Stimulated activated CD4-positive, alpha-beta T cell treated with anti-CD3 and anti-CD28 coated beads, Interleukin-2, amount 100 ng/mL, for 24 hours (primary cell): Measurements from ENCODE around the gene FASTKD1.
"Not testable (repeated sequence)": the region's sequence is repeated elsewhere in the genome, so short reads cannot be mapped to it uniquely, and the experiment has no call there.

Experiments used
- DNase-seq, 2 donors: peaks; one replicate each; pipeline ENCODE4 v3.0.0-alpha.2; 2020

Gene FASTKD1

GRCh38 chr2:169569948-169570347, 3.7 kb downstream of the FASTKD1 start:
- DNase-seq = no peak

- no peak for DNase-seq
Measured at GRCh38 chr2:169565686-169566085, 8.0 kb downstream of the FASTKD1 start.

GRCh38 chr2:169562519-169562918, 11.1 kb downstream of the FASTKD1 start:
- no peak for DNase-seq

- not testable (repeated sequence) for DNase-seq
Measured at GRCh38 chr2:169562084-169562483, 11.6 kb downstream of the FASTKD1 start.

GRCh38 chr2:169561364-169561763, 12.3 kb downstream of the FASTKD1 start:
- no peak for DNase-seq

GRCh38 chr2:169546756-169547155, 26.9 kb downstream of the FASTKD1 start:
- DNase-seq = no peak

GRCh38 chr2:169542433-169542832, 31.2 kb downstream of the FASTKD1 start:
- no peak for DNase-seq

- no peak for DNase-seq
Measured at GRCh38 chr2:169540146-169540545, 33.5 kb downstream of the FASTKD1 start.

- not testable (repeated sequence) for DNase-seq
Measured at GRCh38 chr2:169539460-169539859, 34.2 kb downstream of the FASTKD1 start.

- DNase-seq = peak; percentile 82 to 84
Measured at GRCh38 chr2:169528271-169528701, 45.4 kb downstream of the FASTKD1 start.

- no peak for DNase-seq
Measured at GRCh38 chr2:169526451-169526850, 47.2 kb downstream of the FASTKD1 start.

GRCh38 chr2:169525434-169525833, 48.2 kb downstream of the FASTKD1 start:
- DNase-seq = no peak

- no peak for DNase-seq
Measured at GRCh38 chr2:169523681-169524080, 50.0 kb downstream of the FASTKD1 start.

GRCh38 chr2:169520896-169521295, 52.8 kb downstream of the FASTKD1 start:
- no peak for DNase-seq

GRCh38 chr2:169516488-169516995, 57.1 kb downstream of the FASTKD1 start:
- not testable (repeated sequence) for DNase-seq

- not testable (repeated sequence) for DNase-seq
Measured at GRCh38 chr2:169514758-169515157, 58.9 kb downstream of the FASTKD1 start.

GRCh38 chr2:169513926-169514325, 59.7 kb downstream of the FASTKD1 start:
- DNase-seq = no peak

GRCh38 chr2:169513094-169513493, 60.6 kb downstream of the FASTKD1 start:
- no peak for DNase-seq

GRCh38 chr2:169512525-169512924, 61.1 kb downstream of the FASTKD1 start:
- no peak for DNase-seq

GRCh38 chr2:169511818-169512217, 61.8 kb downstream of the FASTKD1 start:
- no peak for DNase-seq

GRCh38 chr2:169510496-169510895, 63.2 kb downstream of the FASTKD1 start:
- no peak for DNase-seq

GRCh38 chr2:169509955-169510354, 63.7 kb downstream of the FASTKD1 start:
- DNase-seq = no peak

GRCh38 chr2:169509298-169509885, 64.3 kb downstream of the FASTKD1 start, which contains the start of gene KLHL41:
Gene KLHL41, plus strand, starts transcription at chr2:169509702. Its CDS starts 77 bp downstream, at chr2:169509779.
- no peak for DNase-seq

- no peak for DNase-seq
Measured at GRCh38 chr2:169507698-169508097, 66.0 kb downstream of the FASTKD1 start.

- no peak for DNase-seq
Measured at GRCh38 chr2:169504651-169505050, 69.0 kb downstream of the FASTKD1 start.
